ENCODE data around the gene GPR39. TPM values are rescaled to one million over a fixed set of nuclear protein-coding genes. Genes with fewer than 3 reads are reported as not detected.

GPR39 gene
- total RNA-seq, 1 experiment from 2014 or later: 0.50 TPM

DNA sequence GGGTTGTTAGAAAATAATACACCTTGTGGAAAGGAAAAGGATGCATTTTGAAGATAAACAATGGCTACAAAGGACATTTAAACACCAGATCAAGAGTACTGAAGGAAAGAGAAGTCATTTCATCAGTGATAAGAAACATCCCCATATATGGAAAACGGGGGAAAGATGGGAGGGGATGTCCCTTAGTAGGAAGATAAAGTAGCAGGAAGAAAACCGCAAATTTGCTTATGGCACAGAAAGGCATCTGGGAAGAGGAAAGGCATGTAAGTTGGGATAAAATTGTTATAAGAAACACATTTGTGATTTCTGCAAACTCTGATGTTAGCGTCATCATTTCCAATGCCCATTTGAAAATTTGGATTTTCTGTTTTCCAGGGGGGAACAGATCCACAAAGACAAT lies 263.9 kb downstream of the GPR39 start:
- no peak overlapping the region for H2BK5ac ChIP-seq (ENCODE audit: insufficient read length, low read length)
- H3K79me1 ChIP-seq (ENCODE audit: insufficient read depth, low read depth, low read length, poor library complexity, severe bottlenecking): no peaks in the 10 kb centered on the region
- no peak overlapping the region for H3K27ac ChIP-seq (ENCODE audit: insufficient read length, low read depth, low read length)
- no peaks in the 10 kb centered on the region for H4K20me1 ChIP-seq (ENCODE audit: control insufficient read depth, insufficient read depth, insufficient read length)
- no peak overlapping the region for H2BK12ac ChIP-seq (ENCODE audit: insufficient read length, low read depth, low read length)
- no peak overlapping the region for H4K8ac ChIP-seq (replicated peaks; ENCODE audit: insufficient read length, low read depth, low read length)
- no peaks in the 10 kb centered on the region for H3K4me1 ChIP-seq (ENCODE audit: insufficient read depth, low read length)
- no peak overlapping the region for H2BK120ac ChIP-seq (ENCODE audit: low read depth, low read length, poor library complexity, severe bottlenecking)
- no peak overlapping the region for H2AFZ ChIP-seq (ENCODE audit: low read length)
- Mint-ChIP-seq H3K27me3 (ENCODE audit: low read depth) (peaks cover 7% of the 10 kb centered on the region), H3K36me3 (ENCODE audit: insufficient read depth in 1 of 3, low read depth in 3 of 3) (no peaks in the 10 kb centered on the region), H3K27ac (no peak overlapping the region), H3K4me1 (no peaks in the 10 kb centered on the region), H3K4me3 (no peak overlapping the region), H3K9me3 (no peaks in the 10 kb centered on the region; a peak in 1 of 5 replicates)
- H3K27me3 ChIP-seq (ENCODE audit: insufficient read depth, low read length): no peaks in the 10 kb centered on the region
- no peak overlapping the region for H3K4me2 ChIP-seq (ENCODE audit: insufficient read depth, insufficient read length, low read length)
- no peak for DNase-seq
- no CpG with 5 or more reads among the region's 3 CpGs for WGBS (ENCODE audit: extremely low coverage, insufficient read length, low lambda C conversion rate)
- H3T11ph ChIP-seq (ENCODE audit: low read length): no peak overlapping the region
- no peak overlapping the region for H3K9ac ChIP-seq (ENCODE audit: extremely low read depth, insufficient read length, low read length)
- H2BK15ac ChIP-seq (ENCODE audit: low read depth, low read length): no peak overlapping the region
- no peak overlapping the region for H3K4ac ChIP-seq (ENCODE audit: low read depth, low read length)
- no peaks in the 10 kb centered on the region for H3K79me2 ChIP-seq (ENCODE audit: insufficient read depth, low read length)
- no peak overlapping the region for H2BK20ac ChIP-seq (ENCODE audit: low read depth, low read length, poor library complexity, severe bottlenecking)
- no peak overlapping the region for H4K91ac ChIP-seq (ENCODE audit: insufficient read length, low read depth, low read length)
- TF ChIP-seq, protein P1, sequence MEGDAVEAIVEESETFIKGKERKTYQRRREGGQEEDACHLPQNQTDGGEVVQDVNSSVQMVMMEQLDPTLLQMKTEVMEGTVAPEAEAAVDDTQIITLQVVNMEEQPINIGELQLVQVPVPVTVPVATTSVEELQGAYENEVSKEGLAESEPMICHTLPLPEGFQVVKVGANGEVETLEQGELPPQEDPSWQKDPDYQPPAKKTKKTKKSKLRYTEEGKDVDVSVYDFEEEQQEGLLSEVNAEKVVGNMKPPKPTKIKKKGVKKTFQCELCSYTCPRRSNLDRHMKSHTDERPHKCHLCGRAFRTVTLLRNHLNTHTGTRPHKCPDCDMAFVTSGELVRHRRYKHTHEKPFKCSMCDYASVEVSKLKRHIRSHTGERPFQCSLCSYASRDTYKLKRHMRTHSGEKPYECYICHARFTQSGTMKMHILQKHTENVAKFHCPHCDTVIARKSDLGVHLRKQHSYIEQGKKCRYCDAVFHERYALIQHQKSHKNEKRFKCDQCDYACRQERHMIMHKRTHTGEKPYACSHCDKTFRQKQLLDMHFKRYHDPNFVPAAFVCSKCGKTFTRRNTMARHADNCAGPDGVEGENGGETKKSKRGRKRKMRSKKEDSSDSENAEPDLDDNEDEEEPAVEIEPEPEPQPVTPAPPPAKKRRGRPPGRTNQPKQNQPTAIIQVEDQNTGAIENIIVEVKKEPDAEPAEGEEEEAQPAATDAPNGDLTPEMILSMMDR (conservative IDR thresholded peaks at IDR 0.05): no peak
- no peak overlapping the region for H3K23ac ChIP-seq (ENCODE audit: insufficient read length, low read depth, low read length)
- no peak overlapping the region for H4K5ac ChIP-seq (ENCODE audit: insufficient read length, low read depth, low read length)
- H3K9me3 ChIP-seq (ENCODE audit: control insufficient read depth, low read depth, low read length): no peaks in the 10 kb centered on the region
- H3K18ac ChIP-seq (ENCODE audit: insufficient read length, low read depth, low read length): no peak overlapping the region
- no peak overlapping the region for H3K56ac ChIP-seq (ENCODE audit: insufficient read length, low read depth, low read length)
- H2AK5ac ChIP-seq (ENCODE audit: insufficient read length, low read length): no peak overlapping the region
- no peaks in the 10 kb centered on the region for H3K23me2 ChIP-seq (ENCODE audit: insufficient read length, low read depth, low read length, poor library complexity, severe bottlenecking)
- H3K14ac ChIP-seq (ENCODE audit: insufficient read depth, low read length): no peak overlapping the region

Measured in H9 (cell line).